CD4-positive, alpha-beta T cell treated with Interleukin-2 at 100 ng/mL for 4 hours (primary cell): Measurements from ENCODE around the gene RGMA.

ENCODE experiments used
- DNase-seq: peaks from one replicate; pipeline ENCODE4 v3.0.0-alpha.2; 2020; ENCODE audit warnings: low spot score

RGMA gene

GRCh38 chr15:93017526-93017925 lies 71.5 kb downstream of the RGMA start:
- DNase-seq, result no peak

GRCh38 chr15:93012786-93013185 lies 76.2 kb downstream of the RGMA start:
- DNase-seq, result no peak

GRCh38 chr15:93007994-93008393 lies 81.0 kb downstream of the RGMA start:
- no peak for DNase-seq

- DNase-seq, result no peak
Observed at GRCh38 chr15:93005133-93005532, 83.9 kb downstream of the RGMA start.

GRCh38 chr15:93001881-93002280 lies 87.1 kb downstream of the RGMA start:
- DNase-seq, result no peak

GRCh38 chr15:93001156-93001555 lies 87.9 kb downstream of the RGMA start:
- DNase-seq, result no peak

GRCh38 chr15:92997821-92998220 lies 91.2 kb downstream of the RGMA start:
- DNase-seq, result no peak

GRCh38 chr15:92992720-92993119 lies 96.3 kb downstream of the RGMA start:
- no peak for DNase-seq

GRCh38 chr15:92990031-92990430 lies 99.0 kb downstream of the RGMA start:
- no peak for DNase-seq

- DNase-seq, result no peak
Observed at GRCh38 chr15:92989470-92989869, 99.5 kb downstream of the RGMA start.
